ENCODE data around the gene LRP8. TPM values are rescaled to one million over a fixed set of nuclear protein-coding genes. Genes with fewer than 3 reads are reported as not detected.
A peak's percentile ranks its signal among the peaks of the same experiment; 100 is the strongest.

Gene LRP8
- total RNA-seq, 1 donor from 2014 or later, result 4.4 TPM

DNA sequence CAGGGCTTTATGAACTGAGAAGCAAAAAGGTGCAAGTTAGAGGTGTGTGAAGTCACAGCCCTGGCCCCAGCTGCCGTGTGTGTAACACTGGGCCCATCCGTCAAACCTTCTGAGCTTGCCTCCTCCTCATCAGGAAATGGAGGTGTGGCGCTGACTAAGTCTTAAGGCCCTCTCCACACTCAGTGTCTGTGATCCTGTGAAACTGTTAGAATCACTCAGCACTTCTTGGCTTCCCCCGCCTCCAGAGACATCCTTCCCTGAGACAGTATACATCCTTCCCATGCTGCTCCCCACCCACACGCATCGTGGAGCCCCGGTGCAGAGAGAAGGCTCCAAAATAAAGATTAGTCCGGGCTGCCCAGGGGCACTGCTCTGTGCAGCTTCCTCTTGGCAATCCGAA, 33.3 kb downstream of the LRP8 start:
- Mint-ChIP-seq H3K36me3 (ENCODE audit: unreplicated experiment) (no peaks in the 10 kb centered on the region), H3K9me3 (ENCODE audit: unreplicated experiment) (no peaks in the 10 kb centered on the region), H3K27ac (ENCODE audit: unreplicated experiment) (no peak overlapping the region), H3K27me3 (ENCODE audit: unreplicated experiment) (no peaks in the 10 kb centered on the region), H3K4me1 (ENCODE audit: unreplicated experiment) (peaks cover 48% of the 10 kb centered on the region), H3K4me3 (ENCODE audit: unreplicated experiment) (no peak overlapping the region)
- TF ChIP-seq, protein P1, sequence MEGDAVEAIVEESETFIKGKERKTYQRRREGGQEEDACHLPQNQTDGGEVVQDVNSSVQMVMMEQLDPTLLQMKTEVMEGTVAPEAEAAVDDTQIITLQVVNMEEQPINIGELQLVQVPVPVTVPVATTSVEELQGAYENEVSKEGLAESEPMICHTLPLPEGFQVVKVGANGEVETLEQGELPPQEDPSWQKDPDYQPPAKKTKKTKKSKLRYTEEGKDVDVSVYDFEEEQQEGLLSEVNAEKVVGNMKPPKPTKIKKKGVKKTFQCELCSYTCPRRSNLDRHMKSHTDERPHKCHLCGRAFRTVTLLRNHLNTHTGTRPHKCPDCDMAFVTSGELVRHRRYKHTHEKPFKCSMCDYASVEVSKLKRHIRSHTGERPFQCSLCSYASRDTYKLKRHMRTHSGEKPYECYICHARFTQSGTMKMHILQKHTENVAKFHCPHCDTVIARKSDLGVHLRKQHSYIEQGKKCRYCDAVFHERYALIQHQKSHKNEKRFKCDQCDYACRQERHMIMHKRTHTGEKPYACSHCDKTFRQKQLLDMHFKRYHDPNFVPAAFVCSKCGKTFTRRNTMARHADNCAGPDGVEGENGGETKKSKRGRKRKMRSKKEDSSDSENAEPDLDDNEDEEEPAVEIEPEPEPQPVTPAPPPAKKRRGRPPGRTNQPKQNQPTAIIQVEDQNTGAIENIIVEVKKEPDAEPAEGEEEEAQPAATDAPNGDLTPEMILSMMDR (IDR thresholded peaks at IDR 0.05), result no peak
- no peak for DNase-seq (ENCODE audit: extremely low spot score, unreplicated experiment)

DNA sequence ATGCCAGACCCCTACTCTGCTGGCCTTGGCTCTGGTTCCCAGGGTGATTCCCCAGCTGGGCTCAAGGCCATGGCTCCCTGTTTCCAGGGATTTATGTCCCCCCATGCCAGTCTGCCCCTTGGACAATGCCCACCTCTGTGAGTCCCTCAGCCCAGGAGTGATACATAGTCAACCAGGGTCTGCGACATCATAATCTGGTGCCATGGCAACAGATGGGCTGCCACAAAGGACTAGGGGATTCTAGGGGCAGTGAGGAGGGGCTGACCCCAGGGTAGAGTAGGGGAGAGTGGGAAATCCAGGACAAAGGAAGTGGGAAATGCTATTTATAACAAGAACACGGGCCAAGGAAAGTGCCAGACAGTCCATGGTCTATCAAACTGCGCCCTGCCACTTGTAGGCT, 33.8 kb downstream of the LRP8 start:
- TF ChIP-seq, protein P1 (IDR thresholded peaks at IDR 0.05), result no peak
- no peak for DNase-seq (ENCODE audit: extremely low spot score, unreplicated experiment)
- H3K4me3 Mint-ChIP-seq (ENCODE audit: unreplicated experiment), result no peak overlapping the region
- H3K9me3 Mint-ChIP-seq (ENCODE audit: unreplicated experiment), result no peaks in the 10 kb centered on the region
- no peak overlapping the region for H3K27ac Mint-ChIP-seq (ENCODE audit: unreplicated experiment)
- H3K27me3 Mint-ChIP-seq (ENCODE audit: unreplicated experiment), result no peaks in the 10 kb centered on the region
- H3K4me1 Mint-ChIP-seq (ENCODE audit: unreplicated experiment), result peaks cover 47% of the 10 kb centered on the region
- H3K36me3 Mint-ChIP-seq (ENCODE audit: unreplicated experiment), result no peaks in the 10 kb centered on the region

DNA sequence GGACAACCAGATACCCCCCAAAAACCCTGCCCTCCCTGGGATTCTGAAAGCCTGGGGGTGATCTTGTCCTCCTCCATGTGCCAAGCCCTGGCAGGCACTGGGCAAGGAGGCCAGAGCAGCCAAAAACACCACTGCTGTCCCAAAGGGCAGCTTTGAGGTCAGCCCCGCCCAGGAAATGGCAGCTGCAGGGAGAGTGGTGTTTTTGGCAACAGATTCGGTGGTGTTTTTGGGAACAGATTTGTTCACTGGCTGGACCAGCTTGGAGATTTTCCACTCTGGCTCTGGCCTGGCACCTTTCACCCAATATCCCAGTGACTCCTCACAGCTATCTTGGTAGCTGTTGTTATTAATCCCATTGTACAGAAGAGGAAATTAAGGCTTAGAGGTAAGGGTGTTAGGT, 34.7 kb downstream of the LRP8 start:
- DNase-seq (ENCODE audit: extremely low spot score, unreplicated experiment), result no peak
- H3K27ac Mint-ChIP-seq (ENCODE audit: unreplicated experiment), result peak overlapping the region; percentile 31
- TF ChIP-seq, protein P1 (IDR thresholded peaks at IDR 0.05), result no peak
- no peaks in the 10 kb centered on the region for H3K9me3 Mint-ChIP-seq (ENCODE audit: unreplicated experiment)
- no peak overlapping the region for H3K4me3 Mint-ChIP-seq (ENCODE audit: unreplicated experiment)
- no peaks in the 10 kb centered on the region for H3K36me3 Mint-ChIP-seq (ENCODE audit: unreplicated experiment)
- peaks cover 38% of the 10 kb centered on the region for H3K4me1 Mint-ChIP-seq (ENCODE audit: unreplicated experiment)
- no peaks in the 10 kb centered on the region for H3K27me3 Mint-ChIP-seq (ENCODE audit: unreplicated experiment)

DNA sequence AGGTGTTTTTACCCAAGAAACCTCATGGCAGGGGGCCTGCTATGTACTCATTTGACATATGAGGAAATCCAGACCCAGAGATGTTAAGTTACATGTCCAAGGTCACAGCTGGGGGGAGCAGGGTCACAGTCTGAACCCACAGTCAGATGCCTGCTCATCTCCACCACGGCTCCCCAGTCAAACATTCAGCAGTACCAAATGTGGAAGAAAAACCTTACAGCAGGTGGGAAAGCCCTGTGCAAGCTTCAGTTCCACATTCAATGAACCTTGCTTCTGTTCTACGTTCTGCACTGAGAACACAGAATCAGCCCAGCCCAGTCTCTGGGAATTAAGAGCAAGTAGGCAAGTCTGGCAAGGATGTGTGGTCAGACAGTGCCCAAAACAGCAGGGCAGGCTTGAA, 35.2 kb downstream of the LRP8 start:
- no peaks in the 10 kb centered on the region for H3K9me3 Mint-ChIP-seq (ENCODE audit: unreplicated experiment)
- no peak overlapping the region for H3K27ac Mint-ChIP-seq (ENCODE audit: unreplicated experiment)
- H3K4me3 Mint-ChIP-seq (ENCODE audit: unreplicated experiment), result no peak overlapping the region
- no peaks in the 10 kb centered on the region for H3K36me3 Mint-ChIP-seq (ENCODE audit: unreplicated experiment)
- no peak for DNase-seq (ENCODE audit: extremely low spot score, unreplicated experiment)
- no peaks in the 10 kb centered on the region for H3K27me3 Mint-ChIP-seq (ENCODE audit: unreplicated experiment)
- peaks cover 34% of the 10 kb centered on the region for H3K4me1 Mint-ChIP-seq (ENCODE audit: unreplicated experiment)
- TF ChIP-seq, protein P1 (IDR thresholded peaks at IDR 0.05), result no peak

DNA sequence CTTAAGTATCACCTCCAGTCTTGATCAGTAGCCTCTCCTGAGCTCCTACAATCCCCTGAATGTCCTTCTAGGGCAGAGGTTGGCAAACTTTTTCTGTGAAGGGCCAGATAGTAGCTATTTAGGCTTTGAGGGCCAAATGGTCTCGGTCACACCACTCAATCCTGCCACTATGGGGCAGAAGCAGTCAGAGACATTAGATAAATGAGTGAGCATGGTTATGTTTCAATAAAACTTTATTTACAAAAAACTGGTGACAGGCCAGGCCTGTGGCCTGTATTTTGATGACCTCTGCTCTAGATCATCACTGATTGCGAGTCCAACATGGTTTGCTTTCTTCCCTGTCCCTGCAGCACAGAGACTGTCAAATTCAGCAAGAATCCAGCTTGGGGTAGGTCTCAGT, 36.3 kb downstream of the LRP8 start:
- no peak overlapping the region for H3K27ac Mint-ChIP-seq (ENCODE audit: unreplicated experiment)
- no peaks in the 10 kb centered on the region for H3K36me3 Mint-ChIP-seq (ENCODE audit: unreplicated experiment)
- no peak overlapping the region for H3K4me3 Mint-ChIP-seq (ENCODE audit: unreplicated experiment)
- no peaks in the 10 kb centered on the region for H3K27me3 Mint-ChIP-seq (ENCODE audit: unreplicated experiment)
- DNase-seq (ENCODE audit: extremely low spot score, unreplicated experiment), result no peak
- peaks cover 29% of the 10 kb centered on the region for H3K4me1 Mint-ChIP-seq (ENCODE audit: unreplicated experiment)
- no peaks in the 10 kb centered on the region for H3K9me3 Mint-ChIP-seq (ENCODE audit: unreplicated experiment)
- TF ChIP-seq, protein P1 (IDR thresholded peaks at IDR 0.05), result no peak

Data from osteocyte (in vitro differentiated cells).